HG02852 (cell line): ENCODE results near the gene PPP2R2C.

ENCODE experiments used
- ATAC-seq: cut with Tn5 transposase; IDR thresholded peaks from one replicate; pipeline ENCODE4 v1.9.1; 2021; ENCODE audit warnings: mild to moderate bottlenecking, moderate library complexity; ENCODE audit not compliant: unreplicated experiment

PPP2R2C gene

DNA sequence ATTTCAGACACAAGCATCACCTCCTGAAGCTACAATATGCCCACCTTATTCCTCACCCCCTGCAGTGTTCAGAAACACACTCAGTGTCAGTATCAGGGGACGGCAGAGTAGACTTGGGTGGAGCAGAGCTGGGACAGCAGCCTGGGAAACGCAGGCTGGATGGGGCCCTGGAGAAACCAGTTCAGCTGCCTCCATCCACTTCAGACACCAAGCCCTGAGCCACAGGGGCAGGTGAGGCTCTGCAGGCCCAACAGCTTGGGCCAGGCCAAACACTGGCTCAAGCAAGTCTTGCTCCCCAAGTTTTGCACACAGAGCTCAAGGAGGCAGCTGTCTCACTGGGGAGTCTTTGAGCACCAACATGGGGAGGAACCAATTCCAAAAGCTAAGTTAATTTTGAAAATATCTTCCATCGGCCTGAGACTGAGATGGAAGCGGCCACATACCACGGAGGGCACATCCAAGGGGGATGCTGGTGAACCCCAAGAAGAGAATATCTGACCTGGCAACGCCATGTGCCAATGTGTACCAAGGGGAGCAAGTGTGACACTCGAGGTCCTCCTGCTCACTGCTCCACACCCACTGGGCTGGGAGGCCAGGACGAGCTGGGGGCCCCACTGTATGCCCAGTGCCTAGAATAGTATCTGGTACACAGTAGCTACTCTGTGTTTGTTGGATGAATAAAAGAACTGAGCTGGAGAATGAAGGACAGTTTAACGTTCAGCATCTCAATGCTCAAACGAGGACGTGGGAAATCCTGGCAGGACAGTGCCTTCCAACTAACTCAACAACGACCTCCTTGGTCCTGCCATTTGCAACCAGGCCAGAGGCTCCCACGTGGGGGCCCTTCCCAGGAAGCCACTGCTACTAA, 45.6 kb downstream of the PPP2R2C start:
- no peak for ATAC-seq

DNA sequence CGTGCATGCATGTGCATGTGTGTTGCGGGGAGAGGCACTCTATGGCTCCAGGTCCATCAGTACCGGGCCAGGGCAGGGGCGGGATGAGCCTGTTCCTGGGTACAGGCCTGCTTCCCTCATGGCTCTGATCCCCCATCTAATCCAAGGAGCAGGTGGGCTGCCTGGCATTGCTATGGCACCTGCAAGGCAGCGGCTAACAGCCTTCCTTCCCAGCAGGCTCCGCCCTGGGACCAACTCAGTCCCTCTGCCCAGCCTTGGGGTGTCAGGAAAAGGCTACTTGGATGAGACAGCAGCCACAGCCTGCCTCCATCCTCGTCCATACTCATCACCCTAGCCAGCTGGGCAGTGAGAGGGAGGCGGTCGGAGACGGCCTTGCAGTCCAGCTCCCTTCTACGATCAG, 46.5 kb downstream of the PPP2R2C start:
- ATAC-seq, result no peak

DNA sequence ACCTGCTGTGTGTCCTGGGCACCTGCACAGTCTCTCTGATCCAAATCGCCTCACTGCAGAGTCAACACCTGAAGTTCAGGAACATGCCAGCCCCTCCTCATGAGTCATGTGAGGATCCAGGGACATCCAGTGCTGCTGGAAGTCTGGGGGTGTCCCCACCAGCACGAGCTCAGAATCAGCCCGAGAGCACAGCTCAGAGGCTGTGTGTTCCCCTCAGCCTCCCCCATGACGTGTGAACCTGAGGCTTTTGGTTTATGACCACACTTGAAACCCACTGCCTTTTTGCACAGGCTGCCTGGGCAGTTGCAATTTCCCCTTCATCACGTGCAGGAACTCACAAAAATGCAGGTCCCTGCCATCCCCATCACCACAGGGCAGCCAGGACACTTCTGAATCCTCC, 47.1 kb downstream of the PPP2R2C start:
- no peak for ATAC-seq

DNA sequence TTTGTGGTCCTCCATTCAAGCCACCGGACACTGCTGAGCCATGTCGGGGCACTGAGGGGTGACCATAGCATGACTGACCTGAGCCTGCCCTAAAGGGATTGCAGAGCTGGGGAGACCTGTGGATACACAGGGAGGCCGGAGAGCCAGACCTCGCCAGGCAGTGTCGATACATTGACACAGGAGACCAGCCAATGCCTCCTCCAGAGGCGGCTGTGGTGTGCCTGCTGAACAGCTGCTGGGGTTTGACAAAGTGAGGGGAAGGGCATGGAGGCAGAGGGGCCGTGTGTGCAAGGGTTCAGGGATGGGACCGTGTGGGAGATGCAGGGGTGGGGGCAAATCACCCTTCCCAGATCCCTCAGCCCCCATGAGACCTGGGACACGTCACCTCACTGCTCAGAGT, 48.0 kb downstream of the PPP2R2C start:
- no peak for ATAC-seq

DNA sequence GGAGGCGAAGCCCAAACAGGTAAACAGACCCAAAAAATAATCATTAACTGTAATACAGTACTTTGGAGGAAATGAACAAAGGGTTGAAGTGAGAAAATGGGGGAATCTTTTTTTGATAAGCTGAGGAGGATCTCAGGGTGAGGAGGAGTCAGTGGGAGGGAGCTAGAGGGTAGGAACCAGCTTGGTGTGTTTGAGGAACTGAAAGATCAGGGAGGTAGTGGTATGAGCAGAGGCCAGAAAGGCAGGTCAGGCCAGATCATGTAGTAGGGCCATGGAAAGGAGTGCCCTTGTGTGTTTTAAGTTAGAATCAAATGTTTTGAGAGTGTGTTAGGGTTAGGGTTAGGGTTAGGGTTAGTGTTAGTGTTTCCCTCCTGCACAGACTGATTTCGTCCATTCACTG, 48.8 kb downstream of the PPP2R2C start:
- peak; percentile 94 for ATAC-seq

DNA sequence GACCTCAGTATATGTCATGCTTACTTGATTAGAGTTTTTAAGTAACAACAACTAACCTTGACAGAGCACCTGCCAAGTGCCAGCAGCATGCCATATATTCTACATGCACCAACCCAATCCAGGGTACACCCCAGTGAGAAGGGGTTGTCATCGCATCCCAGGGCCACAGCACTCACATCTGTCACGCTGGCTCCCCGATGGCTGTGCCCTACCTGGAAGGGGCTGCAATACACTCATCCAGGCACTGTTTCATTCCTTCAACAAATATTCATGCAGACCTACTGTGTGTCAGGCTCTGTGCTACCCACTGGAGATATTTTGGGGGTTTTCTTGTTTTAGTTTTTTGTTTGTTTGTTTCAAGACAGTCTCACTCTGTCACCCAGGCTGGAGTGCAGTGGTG, 49.5 kb downstream of the PPP2R2C start:
- no peak for ATAC-seq

DNA sequence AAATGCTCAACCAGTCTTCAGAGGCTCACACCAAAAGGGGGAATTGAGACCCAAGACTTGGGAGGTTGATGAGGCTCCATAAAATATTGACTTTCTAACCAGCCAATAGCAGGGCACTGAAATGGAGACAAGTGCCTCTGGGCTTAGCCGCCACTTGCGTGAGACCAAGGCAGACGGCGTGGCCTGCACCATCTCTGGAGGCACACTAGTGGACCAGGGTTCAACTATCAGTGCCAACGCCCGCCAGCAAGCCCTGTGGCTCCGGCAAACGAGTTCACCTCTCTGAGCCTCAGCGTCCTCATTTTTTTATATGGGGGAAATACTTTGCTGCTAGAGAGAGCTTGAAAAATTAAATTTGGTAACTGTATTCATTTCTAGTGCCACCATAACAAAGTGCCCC, 50.3 kb downstream of the PPP2R2C start:
- no peak for ATAC-seq

DNA sequence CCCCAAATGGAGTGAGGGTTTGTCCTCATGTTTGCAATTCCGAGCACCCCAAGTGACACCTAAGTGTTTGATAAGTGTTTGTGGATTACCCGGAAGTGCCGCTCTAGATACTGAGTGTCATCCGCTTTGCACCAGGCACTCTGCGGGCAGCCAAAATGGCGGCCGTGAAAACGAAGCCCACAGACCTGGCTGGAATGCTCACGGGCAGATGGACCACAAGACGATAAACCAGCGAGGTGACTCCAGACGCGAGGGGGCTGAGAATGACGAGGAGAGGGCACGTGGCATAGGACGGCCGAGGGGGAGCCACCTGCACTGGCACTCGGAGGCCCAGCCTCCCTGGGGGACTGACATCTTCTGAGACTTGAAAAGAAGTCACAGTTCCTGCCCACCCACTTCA, 51.0 kb downstream of the PPP2R2C start:
- no peak for ATAC-seq

DNA sequence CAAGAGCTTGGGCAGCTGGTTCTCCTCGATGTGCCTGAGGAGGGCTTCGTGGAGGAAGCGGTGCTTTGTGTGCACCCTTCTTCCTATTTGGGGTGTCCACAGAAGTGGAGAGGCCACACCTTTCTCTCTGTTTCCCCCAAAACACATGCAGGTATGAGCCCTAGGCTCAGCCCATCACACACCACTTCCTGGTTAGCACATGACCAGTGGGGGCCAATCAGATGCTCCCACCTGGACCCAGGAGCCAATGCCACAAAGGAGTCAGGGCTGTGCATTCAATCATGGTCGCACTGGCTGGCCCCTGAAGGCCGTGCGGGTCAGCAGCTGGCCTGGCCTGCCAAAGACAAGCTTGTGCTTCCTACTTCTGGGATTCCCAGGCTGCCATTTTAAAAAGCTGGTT, 51.4 kb downstream of the PPP2R2C start:
- no peak for ATAC-seq

DNA sequence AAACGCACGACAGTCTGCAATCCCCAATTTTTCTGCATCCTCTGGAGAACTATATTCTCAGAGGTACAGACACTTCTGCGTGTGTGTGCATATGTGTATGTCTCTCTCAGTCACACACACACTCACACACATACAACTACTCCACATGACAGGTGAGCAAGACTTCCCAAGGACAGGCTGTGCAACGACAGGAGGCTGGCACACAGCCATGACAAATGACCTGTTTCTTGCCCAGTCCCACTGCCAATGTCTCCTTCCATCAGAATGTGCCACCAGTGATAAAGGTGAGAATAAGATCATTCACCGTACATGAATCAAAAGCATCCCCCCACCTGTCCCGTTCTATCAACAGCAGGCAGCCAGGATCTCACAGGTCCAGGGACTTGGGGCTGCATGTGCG, 52.4 kb downstream of the PPP2R2C start:
- no peak for ATAC-seq

DNA sequence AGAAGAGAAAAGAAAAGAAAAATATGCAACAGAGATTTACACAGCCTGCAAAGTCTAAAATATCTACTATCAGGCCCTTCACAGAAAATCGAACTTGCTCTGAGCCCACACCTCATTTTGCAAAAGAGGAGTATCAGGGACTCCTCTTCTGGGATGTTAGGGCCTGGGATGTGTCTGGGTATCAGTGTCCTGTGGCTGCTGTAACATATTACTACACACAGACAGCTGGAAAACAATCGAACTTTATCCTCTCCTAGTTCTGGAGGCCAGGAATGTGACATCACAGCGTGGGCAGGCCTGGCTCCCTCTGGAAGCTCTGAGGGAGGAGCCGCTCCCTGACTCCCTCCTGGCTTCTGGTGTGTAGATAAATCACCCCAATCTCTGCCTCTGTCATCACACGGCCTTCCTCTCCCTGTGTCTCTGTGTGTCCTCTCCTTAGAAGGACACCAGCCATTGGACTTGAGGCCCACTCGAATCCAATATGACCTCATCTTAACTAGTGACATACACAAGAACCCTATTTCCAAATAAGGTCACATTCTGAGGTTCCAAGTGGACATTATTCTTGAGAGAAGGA, 52.9 kb downstream of the PPP2R2C start:
- ATAC-seq, result no peak

DNA sequence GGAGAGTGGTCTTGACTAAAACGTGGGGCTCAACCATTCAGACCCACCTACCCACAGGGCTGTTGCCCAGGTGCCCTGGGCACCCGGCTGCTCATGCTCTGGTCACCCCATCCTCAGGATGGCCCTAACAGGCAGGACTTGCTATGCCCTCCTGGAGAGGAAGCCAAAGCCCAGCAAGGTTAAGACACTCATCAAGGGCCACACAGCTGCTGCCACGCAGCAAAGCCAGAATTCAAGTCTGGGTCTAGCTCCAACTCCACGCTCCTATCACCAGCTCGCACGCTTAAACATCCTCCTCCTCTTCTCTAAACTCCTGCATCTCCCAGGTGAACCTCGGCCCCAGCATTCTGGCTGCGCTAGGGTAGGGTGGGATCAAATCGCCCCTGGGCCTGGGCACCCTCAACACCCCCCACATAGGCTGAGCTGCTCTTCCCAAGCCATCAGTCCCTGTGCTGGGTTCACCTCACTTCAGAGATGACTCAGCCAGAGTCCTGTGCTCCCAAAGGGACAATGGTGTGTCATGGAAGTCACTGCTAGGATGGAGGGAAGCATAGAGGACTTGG, 54.1 kb downstream of the PPP2R2C start:
- no peak for ATAC-seq

DNA sequence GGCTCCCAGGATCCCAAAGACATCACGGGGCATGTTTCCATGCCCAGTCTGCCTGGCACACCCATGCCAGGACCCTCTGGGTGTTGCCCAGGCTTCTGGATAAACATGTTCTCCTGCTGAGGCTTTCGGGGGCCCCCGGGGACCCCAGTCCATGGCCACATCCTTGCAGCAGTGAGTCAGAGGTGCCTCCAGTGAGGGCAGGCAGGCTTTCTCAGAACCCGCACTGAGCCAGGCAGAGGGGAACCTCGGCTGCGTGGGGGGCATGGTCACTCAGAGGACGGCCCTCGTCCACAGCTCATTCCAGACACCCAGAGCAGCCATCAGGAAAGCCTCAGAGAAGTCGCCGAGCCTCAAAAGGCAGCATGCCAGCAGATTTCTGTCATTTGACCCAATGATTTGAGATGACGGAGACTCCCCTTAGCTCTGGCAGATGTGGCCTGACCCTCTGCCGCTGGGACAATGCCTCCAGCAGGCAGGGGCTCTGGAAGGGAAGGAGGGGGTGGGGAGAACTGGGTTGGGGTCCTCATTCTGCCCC, 54.8 kb downstream of the PPP2R2C start:
- ATAC-seq, result no peak

DNA sequence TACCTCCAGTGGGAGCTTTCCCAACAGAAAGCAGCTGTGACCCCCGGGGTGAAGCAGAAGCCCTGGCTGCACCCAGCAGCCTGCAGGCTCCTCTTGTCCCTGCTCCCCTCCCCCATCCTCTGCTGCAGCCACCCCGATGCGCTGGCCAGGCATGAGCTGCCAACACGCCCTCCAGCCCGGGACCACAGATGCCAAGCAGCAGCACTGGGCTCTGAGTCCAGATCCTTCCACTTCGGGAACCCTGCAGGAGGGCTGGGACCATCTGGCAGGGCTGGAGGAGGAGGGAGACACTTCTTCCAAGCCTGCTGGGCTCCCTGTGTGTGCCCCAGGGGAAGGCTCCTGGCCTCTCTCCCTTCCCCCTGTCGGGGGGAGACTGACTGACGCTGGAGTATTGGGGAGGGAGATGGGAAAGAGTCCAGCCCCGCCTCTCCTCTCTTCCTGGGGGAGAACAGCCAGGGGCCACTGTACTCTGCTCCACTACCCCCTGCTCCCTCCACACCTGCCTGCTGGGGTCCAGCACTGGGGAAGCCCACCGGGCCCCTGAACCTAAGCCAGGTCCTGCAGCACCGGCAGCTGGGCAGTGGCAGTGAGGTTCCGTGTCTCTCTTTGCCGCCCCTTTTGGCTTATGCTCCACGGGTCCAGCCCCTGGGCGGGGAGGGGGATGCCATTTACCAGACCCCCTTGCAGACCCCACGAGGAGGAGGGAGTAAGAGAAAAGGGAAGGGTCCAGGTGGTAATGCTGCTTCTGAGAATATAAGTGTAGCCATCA, 55.7 kb downstream of the PPP2R2C start:
- no peak for ATAC-seq

DNA sequence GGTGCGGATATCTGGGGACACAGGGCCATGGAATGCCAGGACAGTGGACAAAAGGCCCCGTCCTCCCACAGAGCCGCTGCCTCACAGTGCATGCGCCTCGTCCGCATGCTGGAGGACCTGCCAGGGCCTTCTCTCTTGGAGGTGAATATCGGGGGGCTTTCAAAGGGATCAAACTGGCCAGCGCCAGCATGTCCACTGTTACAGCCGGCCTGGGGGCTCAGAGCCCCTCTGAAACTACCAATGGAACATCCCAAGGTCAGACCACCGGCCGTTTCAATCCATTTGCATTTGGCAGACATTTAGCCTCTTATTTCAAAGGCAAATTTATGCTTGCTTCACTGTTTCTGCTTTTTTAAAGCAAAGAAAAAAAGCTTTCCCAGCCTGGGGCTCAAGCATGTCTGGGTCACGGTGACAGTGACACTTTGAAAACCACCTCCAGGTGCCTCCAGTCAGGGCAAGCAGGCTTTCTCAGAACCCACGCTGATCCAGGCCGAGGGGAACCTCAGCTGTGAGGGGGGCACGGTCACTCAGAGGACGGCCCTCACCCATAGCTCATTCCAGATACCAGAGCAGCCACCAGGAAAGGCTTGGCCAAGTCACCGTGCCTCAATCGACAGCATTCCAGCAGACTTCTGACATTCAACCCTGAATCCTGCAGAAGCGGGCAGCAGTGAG, 57.2 kb downstream of the PPP2R2C start:
- ATAC-seq, result no peak

DNA sequence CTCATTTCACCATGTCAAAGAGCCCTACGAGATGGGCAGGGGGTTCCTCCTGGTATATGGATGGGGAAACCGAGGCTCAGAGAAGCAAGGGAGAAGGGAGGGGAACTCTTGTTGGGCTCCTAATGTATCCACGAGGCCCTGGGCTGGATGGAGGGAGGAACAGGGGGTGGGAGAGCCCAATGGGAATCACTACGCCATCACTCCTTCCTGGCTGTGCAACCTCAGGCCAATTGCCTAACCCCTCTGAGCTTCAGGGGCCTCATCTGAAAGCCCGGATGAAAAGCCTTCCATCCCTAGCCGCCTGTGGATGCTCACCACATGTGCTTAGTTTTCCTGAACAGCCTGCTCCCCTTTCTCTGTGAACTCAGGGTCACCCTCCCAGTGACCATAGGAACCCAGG, 57.8 kb downstream of the PPP2R2C start:
- ATAC-seq, result no peak

DNA sequence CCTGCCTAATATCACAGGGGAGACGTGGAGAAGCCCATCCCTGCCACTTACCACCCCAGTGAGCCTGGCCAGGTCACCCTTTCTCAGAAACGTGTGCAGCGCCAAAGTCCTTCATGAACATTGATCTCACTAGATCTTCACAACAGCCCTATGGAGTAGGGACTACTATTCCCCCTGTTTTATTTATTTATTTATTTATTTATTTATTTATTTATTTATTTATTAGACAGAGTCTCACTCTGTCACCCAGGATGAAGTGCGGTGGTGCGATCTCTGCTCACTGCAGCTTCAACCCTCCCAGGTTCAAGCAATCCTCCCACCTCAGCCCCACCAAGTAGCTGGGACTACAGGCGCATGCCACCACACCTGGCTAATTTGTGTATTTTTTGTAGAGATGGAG, 61.8 kb downstream of the PPP2R2C start:
- ATAC-seq, result no peak

DNA sequence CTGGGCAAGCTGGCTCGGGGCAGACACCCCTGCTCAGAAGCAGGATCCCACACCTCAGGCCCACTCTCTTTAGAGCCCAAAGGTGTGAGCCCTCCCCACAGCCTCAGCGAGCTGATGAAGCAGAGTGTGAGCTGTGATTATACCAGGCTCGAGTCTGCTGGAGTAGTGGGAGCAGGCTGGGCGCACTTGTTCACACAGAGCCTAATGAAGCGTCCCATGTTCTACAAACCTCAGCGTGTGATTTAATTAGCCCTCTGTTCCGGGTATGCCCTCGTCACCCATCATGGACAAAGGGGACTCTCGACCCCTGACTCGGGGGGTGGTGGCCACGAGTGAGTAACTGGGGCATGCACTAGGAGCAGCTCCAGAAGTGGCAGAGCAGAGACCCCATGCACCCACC, 62.3 kb downstream of the PPP2R2C start:
- no peak for ATAC-seq

DNA sequence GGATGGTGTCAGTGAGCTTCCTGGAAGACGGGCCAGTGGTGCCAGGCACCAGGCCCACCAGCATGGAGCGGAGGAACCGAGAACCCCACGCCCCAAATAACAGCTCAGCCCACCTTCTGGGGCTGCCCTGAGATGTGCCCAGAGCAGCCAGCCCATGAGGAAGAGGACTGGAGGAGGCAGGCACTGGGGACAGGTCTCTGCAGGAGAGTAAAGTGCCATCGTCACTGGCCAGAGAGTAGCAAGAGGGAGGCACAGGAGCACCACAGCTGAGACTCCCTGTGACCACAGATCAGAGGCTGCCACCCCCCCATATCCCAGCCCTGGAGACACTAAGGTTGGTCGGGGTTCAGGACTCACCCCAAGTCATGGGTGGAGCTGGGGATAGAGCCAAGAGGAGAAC, 63.0 kb downstream of the PPP2R2C start:
- no peak for ATAC-seq

DNA sequence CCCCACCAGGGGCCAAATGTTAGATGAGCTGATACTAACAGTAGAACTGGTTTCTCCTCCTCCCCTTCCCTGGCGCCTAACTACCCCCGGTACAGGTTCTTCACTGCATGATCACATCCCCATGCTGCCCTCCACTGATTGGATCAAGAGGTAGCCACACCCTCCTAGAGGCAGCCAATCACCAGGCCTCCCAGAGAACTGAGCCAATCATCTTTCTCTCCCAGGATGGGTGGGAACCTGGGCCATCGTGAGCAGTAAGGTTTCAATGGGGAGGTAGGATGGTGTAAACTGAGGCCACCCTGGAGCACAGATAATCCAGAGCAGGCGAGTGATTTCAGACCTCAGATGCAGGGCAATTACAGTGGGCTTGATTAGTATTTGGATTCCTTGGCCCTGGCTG, 64.2 kb downstream of the PPP2R2C start:
- no peak for ATAC-seq

DNA sequence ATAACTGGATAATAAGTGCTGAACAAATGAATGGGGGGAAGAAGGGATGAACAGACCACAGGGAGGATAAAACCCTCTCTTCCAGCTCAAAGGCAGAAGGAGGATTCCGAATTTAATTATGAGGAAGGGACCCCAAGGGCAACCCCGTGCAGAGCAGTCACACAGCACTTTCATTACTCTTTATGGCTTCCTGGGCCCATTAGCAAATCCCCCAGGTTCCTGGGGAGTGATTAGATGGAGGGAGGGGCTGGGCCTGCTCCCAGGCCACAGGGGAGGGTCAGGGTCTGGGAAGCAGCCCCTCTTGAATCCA, 67.1 kb downstream of the PPP2R2C start:
- ATAC-seq, result no peak
